Measurements from ENCODE around the gene CMTM5. TPM values are rescaled to one million over a fixed set of nuclear protein-coding genes. Genes with fewer than 3 reads are reported as not detected.
"Not testable (repeated sequence)": the region's sequence is repeated elsewhere in the genome, so short reads cannot be mapped to it uniquely, and the experiment has no call there.

CMTM5 gene
- total RNA-seq, 5 donors from 2014 or later (not counting 1 experiment from before 2014, with no cell fraction given): not detected

DNA sequence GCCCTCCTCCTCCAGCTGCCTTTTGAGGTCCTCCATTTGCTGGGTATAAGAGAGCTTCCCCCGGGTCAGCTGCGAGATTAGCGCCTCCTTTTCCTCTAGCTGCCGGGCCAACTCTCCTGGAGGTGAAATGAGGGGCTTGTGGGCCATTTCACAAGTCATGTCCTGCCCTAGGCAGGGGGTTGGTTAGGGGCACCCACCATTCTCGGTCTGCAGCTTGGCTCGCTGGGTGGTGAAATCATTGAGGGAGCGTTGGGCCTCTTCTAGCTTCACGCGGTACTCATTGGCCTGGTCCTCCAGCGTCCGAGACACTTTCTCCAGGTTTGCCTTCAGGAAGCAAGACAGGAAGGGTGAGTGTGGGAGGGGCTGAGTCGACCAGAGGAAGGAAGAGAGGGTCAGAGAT is 12.6 kb downstream of the CMTM5 start:
- ChIA-PET CTCF (interaction anchor here in 1 of 2 donors (0.9 kb wide), 1 partner anchor 10 kb away, joined by 3 read pairs; no protein-coding TSS in a partner anchor), POLR2A (no interaction called here)
- Histone ChIP-seq H3K36me3 (ENCODE audit: control insufficient read depth in 2 of 2, extremely low read depth in 1 of 2, insufficient read depth in 1 of 2, low read length in 1 of 2) (no peaks in the 10 kb centered on the region), H3K27me3 (replicated peaks in 1 of 2; ENCODE audit: control insufficient read depth in 2 of 2, extremely low read depth in 1 of 2, insufficient read depth in 2 of 2, low read length in 1 of 2) (peaks cover 0 to 23% of the 10 kb centered on the region in 2 experiments), H3K27ac (ENCODE audit: low read length) (no peak overlapping the region), H3K4me1 (ENCODE audit: control insufficient read depth in 1 of 2, extremely low read depth in 1 of 2, insufficient read depth in 2 of 2, low read length in 2 of 2) (no peaks in the 10 kb centered on the region), H3K9me3 (no peaks in the 10 kb centered on the region), H3K4me3 (ENCODE audit: control insufficient read depth in 1 of 2, extremely low read depth in 1 of 2, low read length in 1 of 2) (no peak overlapping the region)
- ATAC-seq (replicated peaks in 1 of 4) (no peak), DNase-seq (no peak)
- H3K27ac Mint-ChIP-seq: no peak overlapping the region
- H3K36me3 Mint-ChIP-seq: no peaks in the 10 kb centered on the region
- no peak overlapping the region for H3K4me3 Mint-ChIP-seq
- H3K27me3 Mint-ChIP-seq: peaks cover 16 to 17% of the 10 kb centered on the region in 2 donors
- 77% methylated on average over 7 of the region's 12 CpGs for WGBS (ENCODE audit: insufficient coverage)
- H3K9me3 Mint-ChIP-seq: no peaks in the 10 kb centered on the region
- H3K4me1 Mint-ChIP-seq: no peaks in the 10 kb centered on the region

GRCh38 chr14:23389871-23390270 is 13.0 kb downstream of the CMTM5 start:
- H3K4me3 ChIP-seq (ENCODE audit: control insufficient read depth in 1 of 2, extremely low read depth in 1 of 2, low read length in 1 of 2); POLR2A ChIA-PET; H3K4me1 Mint-ChIP-seq; H3K36me3 Mint-ChIP-seq; H3K27ac ChIP-seq (ENCODE audit: low read length); H3K36me3 ChIP-seq (ENCODE audit: control insufficient read depth in 2 of 2, extremely low read depth in 1 of 2, insufficient read depth in 1 of 2, low read length in 1 of 2); H3K4me3 Mint-ChIP-seq; H3K4me1 ChIP-seq (ENCODE audit: control insufficient read depth in 1 of 2, extremely low read depth in 1 of 2, insufficient read depth in 2 of 2, low read length in 2 of 2); H3K9me3 Mint-ChIP-seq; H3K9me3 ChIP-seq; H3K27ac Mint-ChIP-seq; ATAC-seq (replicated peaks in 1 of 4); DNase-seq: not testable (repeated sequence)
- H3K27me3 ChIP-seq (replicated peaks in 1 of 2; ENCODE audit: control insufficient read depth in 2 of 2, extremely low read depth in 1 of 2, insufficient read depth in 2 of 2, low read length in 1 of 2): peaks cover 0 to 23% of the 10 kb centered on the region in 2 experiments
- peaks cover 16 to 17% of the 10 kb centered on the region in 2 donors for H3K27me3 Mint-ChIP-seq
- CTCF ChIA-PET: interaction anchor here in 1 of 2 donors (0.5 kb wide), 1 partner anchor 156 kb away, joined by 3 read pairs; no protein-coding TSS in a partner anchor
- WGBS (ENCODE audit: insufficient coverage): no CpG with 5 or more reads among the region's 19 CpGs

GRCh38 chr14:23392613-23393012 is 15.8 kb downstream of the CMTM5 start:
- 84% methylated on average over 7 of the region's 7 CpGs for WGBS (ENCODE audit: insufficient coverage)

DNA sequence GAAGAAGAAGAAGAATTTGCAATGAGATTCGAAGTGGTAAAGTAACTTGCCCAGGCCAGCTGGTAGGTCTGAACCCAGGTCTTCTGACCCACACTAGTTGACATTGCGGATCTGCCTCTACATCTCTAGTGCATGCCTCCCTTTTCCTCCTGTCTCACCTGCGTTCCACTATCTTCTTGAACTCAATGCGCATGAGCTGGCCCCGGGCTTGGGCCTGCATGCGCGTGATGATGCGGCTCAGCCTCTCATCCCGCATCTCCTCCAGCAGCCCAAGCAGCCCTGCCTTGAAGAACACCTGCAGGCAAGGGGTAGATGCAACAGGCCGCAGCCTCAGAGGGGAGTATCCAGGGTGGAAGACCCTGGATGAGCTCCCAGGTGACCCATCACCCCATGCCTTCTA is 19.3 kb downstream of the CMTM5 start:
- DNase-seq (no peak), ATAC-seq (replicated peaks in 1 of 4) (no peak)
- no peaks in the 10 kb centered on the region for H3K4me1 ChIP-seq (ENCODE audit: control insufficient read depth in 1 of 2, extremely low read depth in 1 of 2, insufficient read depth in 2 of 2, low read length in 2 of 2)
- WGBS (ENCODE audit: insufficient coverage): 95% methylated on average over 8 of the region's 10 CpGs
- no peaks in the 10 kb centered on the region for H3K9me3 ChIP-seq
- Mint-ChIP-seq H3K27ac (no peak overlapping the region), H3K9me3 (no peaks in the 10 kb centered on the region), H3K4me1 (no peaks in the 10 kb centered on the region), H3K27me3 (peaks cover 4 to 15% of the 10 kb centered on the region in 2 donors), H3K4me3 (no peak overlapping the region), H3K36me3 (no peaks in the 10 kb centered on the region)
- ChIA-PET POLR2A (no interaction called here), CTCF (no interaction called here)
- H3K4me3 ChIP-seq (ENCODE audit: control insufficient read depth in 1 of 2, extremely low read depth in 1 of 2, low read length in 1 of 2): no peak overlapping the region
- H3K36me3 ChIP-seq (ENCODE audit: control insufficient read depth in 2 of 2, extremely low read depth in 1 of 2, insufficient read depth in 1 of 2, low read length in 1 of 2): no peaks in the 10 kb centered on the region
- H3K27me3 ChIP-seq (replicated peaks in 1 of 2; ENCODE audit: control insufficient read depth in 2 of 2, extremely low read depth in 1 of 2, insufficient read depth in 2 of 2, low read length in 1 of 2): peaks cover 0 to 8% of the 10 kb centered on the region in 2 experiments
- H3K27ac ChIP-seq (ENCODE audit: low read length): no peak overlapping the region

More at GRCh38 chr14:23392613-23393012, 15.8 kb downstream of the CMTM5 start:
- no peaks in the 10 kb centered on the region for H3K9me3 ChIP-seq
- ChIA-PET POLR2A (no interaction called here), CTCF (interaction anchor here in 1 of 2 donors (0.6 kb wide), 1 partner anchor 90 kb away, joined by 4 read pairs; no protein-coding TSS in a partner anchor)
- no peak overlapping the region for H3K27ac ChIP-seq (ENCODE audit: low read length)
- Mint-ChIP-seq H3K9me3 (no peaks in the 10 kb centered on the region), H3K36me3 (no peaks in the 10 kb centered on the region), H3K4me3 (no peak overlapping the region), H3K27me3 (peaks cover 20 to 23% of the 10 kb centered on the region in 2 donors), H3K27ac (no peak overlapping the region), H3K4me1 (no peaks in the 10 kb centered on the region)
- no peak overlapping the region for H3K4me3 ChIP-seq (ENCODE audit: control insufficient read depth in 1 of 2, extremely low read depth in 1 of 2, low read length in 1 of 2)
- H3K4me1 ChIP-seq (ENCODE audit: control insufficient read depth in 1 of 2, extremely low read depth in 1 of 2, insufficient read depth in 2 of 2, low read length in 2 of 2): no peaks in the 10 kb centered on the region
- ATAC-seq (replicated peaks in 1 of 4) (no peak), DNase-seq (no peak)
- peaks cover 0 to 23% of the 10 kb centered on the region in 2 experiments for H3K27me3 ChIP-seq (replicated peaks in 1 of 2; ENCODE audit: control insufficient read depth in 2 of 2, extremely low read depth in 1 of 2, insufficient read depth in 2 of 2, low read length in 1 of 2)
- no peaks in the 10 kb centered on the region for H3K36me3 ChIP-seq (ENCODE audit: control insufficient read depth in 2 of 2, extremely low read depth in 1 of 2, insufficient read depth in 1 of 2, low read length in 1 of 2)

DNA sequence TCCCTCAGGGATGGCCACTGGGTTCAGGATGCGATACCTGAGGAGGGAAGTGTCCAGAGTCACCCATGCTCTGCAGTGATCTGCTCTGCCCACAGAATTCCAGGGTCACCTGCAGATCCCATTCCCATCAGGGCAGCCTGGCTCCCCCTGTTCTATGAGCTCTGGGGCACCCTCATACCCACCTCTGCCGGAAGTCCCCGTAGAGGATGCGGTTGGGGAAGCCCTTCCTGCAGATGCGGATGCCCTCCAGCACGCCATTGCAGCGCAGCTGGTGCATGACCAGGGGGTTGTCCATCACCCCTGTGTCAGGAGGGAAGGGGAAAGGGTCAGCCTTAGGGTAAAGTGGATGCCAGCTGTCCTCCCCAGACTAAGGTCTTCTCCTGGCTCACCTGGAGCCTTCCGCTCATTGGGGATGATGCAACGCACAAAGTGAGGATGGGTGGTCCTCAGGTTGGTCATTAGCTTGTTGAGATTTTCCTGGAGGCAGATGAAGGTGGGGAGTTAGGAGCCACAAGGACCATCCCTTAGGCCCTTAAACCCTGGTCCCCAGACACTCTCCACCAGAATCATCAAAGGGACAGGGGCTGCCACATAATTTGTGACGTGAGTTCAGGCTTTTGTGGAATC is 20.0 kb downstream of the CMTM5 start:
- Histone ChIP-seq H3K27ac (ENCODE audit: low read length) (no peak overlapping the region), H3K36me3 (ENCODE audit: control insufficient read depth in 2 of 2, extremely low read depth in 1 of 2, insufficient read depth in 1 of 2, low read length in 1 of 2) (no peaks in the 10 kb centered on the region), H3K4me1 (ENCODE audit: control insufficient read depth in 1 of 2, extremely low read depth in 1 of 2, insufficient read depth in 2 of 2, low read length in 2 of 2) (no peaks in the 10 kb centered on the region), H3K9me3 (no peaks in the 10 kb centered on the region), H3K4me3 (ENCODE audit: control insufficient read depth in 1 of 2, extremely low read depth in 1 of 2, low read length in 1 of 2) (no peak overlapping the region), H3K27me3 (replicated peaks in 1 of 2; ENCODE audit: control insufficient read depth in 2 of 2, extremely low read depth in 1 of 2, insufficient read depth in 2 of 2, low read length in 1 of 2) (peaks cover 0 to 8% of the 10 kb centered on the region in 2 experiments)
- POLR2A ChIA-PET: no interaction called here
- DNase-seq (no peak), ATAC-seq (replicated peaks in 1 of 4) (no peak)
- Mint-ChIP-seq H3K36me3 (no peaks in the 10 kb centered on the region), H3K4me3 (no peak overlapping the region), H3K9me3 (no peaks in the 10 kb centered on the region), H3K27me3 (peaks cover 4 to 15% of the 10 kb centered on the region in 2 donors), H3K4me1 (no peaks in the 10 kb centered on the region), H3K27ac (no peak overlapping the region)
- CTCF ChIA-PET: no interaction called here
- WGBS (ENCODE audit: insufficient coverage): 91% methylated on average over 2 of the region's 10 CpGs

- no peaks in the 10 kb centered on the region for H3K9me3 ChIP-seq
- H3K4me3 ChIP-seq (ENCODE audit: control insufficient read depth in 1 of 2, extremely low read depth in 1 of 2, low read length in 1 of 2): no peak overlapping the region
- no peaks in the 10 kb centered on the region for H3K4me1 ChIP-seq (ENCODE audit: control insufficient read depth in 1 of 2, extremely low read depth in 1 of 2, insufficient read depth in 2 of 2, low read length in 2 of 2)
- H3K27me3 ChIP-seq (replicated peaks in 1 of 2; ENCODE audit: control insufficient read depth in 2 of 2, extremely low read depth in 1 of 2, insufficient read depth in 2 of 2, low read length in 1 of 2): peaks cover 0 to 15% of the 10 kb centered on the region in 2 experiments
- no peak overlapping the region for H3K27ac ChIP-seq (ENCODE audit: low read length)
- POLR2A ChIA-PET: no interaction called here
- Mint-ChIP-seq H3K27me3 (peaks cover 10 to 20% of the 10 kb centered on the region in 2 donors), H3K36me3 (no peaks in the 10 kb centered on the region), H3K4me1 (no peaks in the 10 kb centered on the region), H3K4me3 (no peak overlapping the region), H3K9me3 (no peaks in the 10 kb centered on the region), H3K27ac (no peak overlapping the region)
- no peak for DNase-seq
- no peaks in the 10 kb centered on the region for H3K36me3 ChIP-seq (ENCODE audit: control insufficient read depth in 2 of 2, extremely low read depth in 1 of 2, insufficient read depth in 1 of 2, low read length in 1 of 2)
- no peak for ATAC-seq (replicated peaks in 1 of 4)
- 96% methylated on average over 3 of the region's 4 CpGs for WGBS (ENCODE audit: insufficient coverage)
- CTCF ChIA-PET: no interaction called here
These were observed 21.5 kb downstream of the CMTM5 start for GRCh38 chr14:23398348-23398747.
